GM12892 (cell line): Measurements from ENCODE around the gene PPIB.

Experiments used
- DNase-seq: peaks from one replicate; pipeline ENCODE4 v3.0.0; 2011; ENCODE audit not compliant: insufficient read length
- FAIRE-seq: peaks from 2 replicates; lab custom pipeline; 2011; peaks lifted over from hg19 to GRCh38; lab: Jason Lieb, UNC
- POLR2A ChIP-seq: IDR thresholded peaks from 2 replicates; pipeline ENCODE4 v1.6.1; 2011; ENCODE audit warnings: low read depth, low read length, control low read depth
- POLR2AphosphoS5 ChIP-seq: IDR thresholded peaks from 2 replicates; pipeline ENCODE4 v1.6.1; 2011; ENCODE audit warnings: low read depth, low read length, control low read depth
- TAF1 ChIP-seq: IDR thresholded peaks from 2 replicates; pipeline ENCODE4 v1.6.1; 2011; ENCODE audit warnings: low read depth, mild to moderate bottlenecking, control low read depth, low read length, borderline replicate concordance

PPIB gene

DNA sequence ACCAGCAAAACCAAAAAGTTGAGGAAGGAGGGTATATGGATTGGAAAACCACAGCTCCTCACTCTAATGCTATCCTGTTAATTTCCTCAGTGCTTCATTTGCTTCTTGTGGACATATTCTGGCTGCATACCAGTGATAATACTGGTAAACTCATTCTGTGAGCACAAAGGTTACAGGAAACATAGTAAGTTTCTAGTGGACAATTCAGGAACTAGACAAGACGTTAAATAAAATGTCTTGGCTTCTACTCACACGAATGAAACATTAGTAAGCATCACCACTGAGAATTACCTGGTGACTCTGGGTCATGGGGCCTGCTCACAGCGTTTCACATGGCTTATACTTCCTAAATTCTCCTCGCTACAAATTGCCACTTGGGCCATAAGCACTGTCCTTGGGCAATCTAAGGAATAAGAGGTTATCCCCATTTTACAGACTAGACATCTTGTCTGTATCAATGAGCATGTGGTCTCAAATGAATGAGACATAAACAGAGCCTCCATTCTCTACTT, 20.1 kb upstream of the PPIB start:
- no peak for FAIRE-seq
- no peak for DNase-seq
- TF ChIP-seq POLR2A (no peak), POLR2AphosphoS5 (no peak), TAF1 (no peak)

DNA sequence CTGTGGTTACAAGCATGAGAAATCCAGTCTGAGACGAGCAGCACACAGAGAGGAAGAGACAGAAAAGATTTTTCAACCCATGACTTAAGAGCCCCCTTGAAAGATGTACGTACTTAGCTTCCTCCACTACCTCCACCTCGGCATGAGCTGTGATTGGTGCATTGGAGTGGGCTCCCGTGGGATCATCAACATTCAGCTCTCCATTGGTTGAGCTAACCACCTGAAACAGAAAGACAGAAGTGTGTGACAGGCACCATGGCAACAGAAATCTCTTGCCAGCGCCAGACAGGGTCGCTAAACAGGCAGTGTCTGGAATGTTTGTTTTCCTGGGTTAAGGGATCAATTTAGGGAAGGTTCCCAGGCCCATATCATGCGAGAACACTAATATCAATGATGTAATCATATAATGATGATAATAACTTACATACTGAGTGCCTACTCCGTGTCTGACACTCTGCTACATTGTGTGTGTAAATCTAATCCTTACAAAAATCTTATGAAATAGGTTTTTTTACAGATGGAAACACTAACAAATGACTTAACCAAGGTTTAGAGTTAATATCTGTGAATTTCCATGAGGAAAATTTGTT, 17.5 kb upstream of the PPIB start:
- TF ChIP-seq POLR2AphosphoS5 (no peak), TAF1 (no peak), POLR2A (no peak)
- DNase-seq (no peak), FAIRE-seq (no peak)

DNA sequence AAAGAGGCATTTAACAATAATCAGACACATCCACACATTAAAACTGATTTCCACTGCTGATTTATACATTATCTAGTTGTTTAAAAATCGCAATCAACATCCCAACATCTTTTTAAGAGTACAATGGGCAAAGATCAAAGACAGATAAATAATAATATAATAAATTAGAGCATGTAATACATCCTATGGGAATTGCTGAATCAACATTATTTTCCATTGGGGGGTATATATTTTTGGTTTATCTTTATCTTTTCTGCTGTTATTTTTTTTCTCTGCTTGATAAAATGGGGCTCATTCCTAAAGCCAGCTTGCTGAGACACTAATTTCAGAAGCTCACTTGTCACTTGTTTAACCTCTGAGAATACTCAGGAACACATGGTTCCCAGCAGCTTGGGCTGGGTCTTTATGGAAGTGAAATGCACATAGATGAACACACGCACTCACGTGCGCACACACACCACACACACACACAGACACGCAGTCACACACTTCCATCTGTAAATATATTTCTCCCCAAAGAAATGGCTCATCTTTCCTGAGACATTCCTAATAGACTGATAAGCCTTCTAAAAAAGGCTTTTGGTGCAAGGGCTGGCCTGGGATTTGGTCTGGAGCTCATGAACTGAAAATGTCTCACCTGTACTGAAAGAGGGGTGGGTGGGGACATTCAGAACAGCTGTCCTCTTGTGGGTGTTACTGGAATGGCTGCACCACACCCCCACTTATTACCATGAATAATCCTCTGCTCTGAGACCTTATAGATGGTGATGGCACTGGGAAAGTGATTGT, 3.5 kb upstream of the PPIB start:
- FAIRE-seq (no peak), DNase-seq (no peak)
- TF ChIP-seq POLR2A (no peak), TAF1 (no peak), POLR2AphosphoS5 (no peak)

DNA sequence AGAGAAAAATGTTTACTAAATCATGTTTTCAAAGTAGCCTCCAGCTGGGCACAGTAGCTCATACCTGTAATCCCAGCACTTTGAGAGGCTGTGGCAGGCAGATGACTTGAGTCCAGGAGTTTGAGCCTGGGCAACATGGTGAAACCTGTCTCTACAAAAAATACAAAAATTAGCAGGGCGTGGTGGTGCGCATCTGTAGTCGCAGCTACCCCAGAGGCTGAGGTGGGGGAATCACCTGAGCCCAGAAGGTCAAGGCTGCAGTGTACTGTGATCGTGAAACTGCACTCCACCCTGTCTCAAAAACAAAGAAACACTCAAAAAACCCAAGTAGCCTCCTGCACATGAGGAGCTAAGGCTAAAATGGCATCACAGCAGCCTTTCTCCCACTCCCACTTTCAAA, 1.6 kb upstream of the PPIB start:
- no peak for FAIRE-seq
- DNase-seq, result no peak
- TF ChIP-seq TAF1 (no peak), POLR2A (no peak), POLR2AphosphoS5 (no peak)

DNA sequence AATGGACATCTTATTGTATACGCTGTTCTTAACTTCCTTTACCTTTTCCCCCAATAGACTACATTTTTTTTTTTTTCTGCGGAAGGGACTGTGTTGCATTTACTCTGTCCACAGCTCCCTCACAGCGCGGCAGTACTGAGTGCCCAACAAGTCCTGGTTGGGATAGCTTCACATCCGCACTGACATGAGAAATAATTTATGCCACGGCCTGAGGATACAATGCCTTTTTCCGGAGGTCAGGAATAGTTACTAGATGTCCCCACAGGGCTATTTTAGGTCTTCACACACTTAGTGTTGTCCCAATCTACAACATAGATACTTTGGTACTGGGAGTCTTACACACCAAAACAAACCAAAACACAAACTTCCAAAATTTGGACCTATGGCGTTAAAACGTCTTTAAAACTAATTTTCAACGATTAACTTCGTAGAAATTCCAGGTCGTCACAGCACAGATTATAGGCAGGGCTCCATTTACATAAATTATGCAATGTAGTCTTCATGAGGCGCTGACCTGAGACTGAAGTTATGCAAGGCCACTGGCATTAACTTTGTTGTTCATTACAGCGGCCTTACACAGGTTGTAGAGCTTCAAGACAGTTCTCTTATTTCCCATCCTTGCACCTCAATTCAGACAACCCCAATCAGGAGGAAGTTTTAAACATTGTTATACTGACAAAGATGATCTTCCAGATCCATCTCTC, 989 bp upstream of the PPIB start:
- FAIRE-seq (no peak), DNase-seq (no peak)
- TF ChIP-seq POLR2AphosphoS5, result no peak
- no peak for TF ChIP-seq POLR2A
- no peak for TF ChIP-seq TAF1

DNA sequence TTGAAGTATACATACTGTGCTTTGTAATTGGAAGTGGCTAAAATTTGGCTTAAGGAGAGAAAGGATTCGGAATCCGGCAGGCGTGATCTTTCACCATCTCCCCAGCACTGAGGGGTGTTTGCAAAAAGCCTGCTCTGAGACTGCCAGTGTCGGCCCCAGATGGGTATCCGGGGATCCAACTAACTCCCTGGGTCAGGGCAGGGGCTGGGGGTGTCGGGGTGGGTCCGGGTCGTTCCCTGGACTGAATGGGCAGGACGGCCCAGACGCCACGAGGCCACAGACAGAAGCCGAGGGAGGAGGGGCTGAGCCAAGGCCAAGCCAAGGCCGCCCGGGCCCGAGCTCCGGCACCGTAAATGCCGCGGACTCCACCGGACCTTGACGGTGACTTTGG, 349 bp downstream of the PPIB start:
- DNase-seq, result no peak
- FAIRE-seq, result no peak
- no peak for TF ChIP-seq TAF1
- TF ChIP-seq POLR2A, result no peak

DNA sequence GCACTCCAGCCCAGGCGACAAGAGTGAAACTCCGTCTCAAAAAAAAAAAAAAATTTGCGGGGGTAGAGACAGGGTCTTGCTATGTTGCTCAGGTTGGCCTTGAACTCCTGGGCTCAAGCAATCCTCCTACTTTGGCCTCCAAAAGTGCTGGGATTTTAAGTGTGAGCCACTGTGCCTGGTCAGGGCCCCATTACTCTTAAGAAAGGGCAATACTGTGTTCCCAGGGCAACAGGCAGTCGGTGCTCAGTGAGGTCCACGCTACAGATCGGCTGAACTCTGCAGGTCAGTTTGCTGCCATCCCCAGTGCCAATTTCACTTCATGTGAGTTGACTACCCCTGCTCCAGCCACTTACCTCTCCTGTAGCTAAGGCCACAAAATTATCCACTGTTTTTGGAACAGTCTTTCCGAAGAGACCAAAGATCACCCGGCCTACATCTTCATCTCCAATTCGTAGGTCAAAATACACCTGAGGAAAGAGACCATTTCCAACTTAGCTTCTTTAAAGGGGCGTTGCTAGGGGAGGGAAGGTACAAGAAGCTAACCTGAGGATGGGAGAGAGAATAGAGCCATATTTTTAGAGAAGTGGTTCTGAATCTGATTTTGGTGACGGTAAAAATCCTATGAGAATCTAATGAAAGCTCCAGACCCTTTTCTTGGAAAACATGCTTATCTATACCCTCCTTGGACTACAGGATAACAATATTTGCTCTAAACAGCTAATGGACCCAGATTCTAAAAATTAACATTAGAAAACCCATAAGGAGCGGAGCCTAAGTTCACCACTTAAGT, 939 bp downstream of the PPIB start:
- TF ChIP-seq POLR2A (no peak), TAF1 (no peak), POLR2AphosphoS5 (no peak)
- DNase-seq (no peak), FAIRE-seq (no peak)

DNA sequence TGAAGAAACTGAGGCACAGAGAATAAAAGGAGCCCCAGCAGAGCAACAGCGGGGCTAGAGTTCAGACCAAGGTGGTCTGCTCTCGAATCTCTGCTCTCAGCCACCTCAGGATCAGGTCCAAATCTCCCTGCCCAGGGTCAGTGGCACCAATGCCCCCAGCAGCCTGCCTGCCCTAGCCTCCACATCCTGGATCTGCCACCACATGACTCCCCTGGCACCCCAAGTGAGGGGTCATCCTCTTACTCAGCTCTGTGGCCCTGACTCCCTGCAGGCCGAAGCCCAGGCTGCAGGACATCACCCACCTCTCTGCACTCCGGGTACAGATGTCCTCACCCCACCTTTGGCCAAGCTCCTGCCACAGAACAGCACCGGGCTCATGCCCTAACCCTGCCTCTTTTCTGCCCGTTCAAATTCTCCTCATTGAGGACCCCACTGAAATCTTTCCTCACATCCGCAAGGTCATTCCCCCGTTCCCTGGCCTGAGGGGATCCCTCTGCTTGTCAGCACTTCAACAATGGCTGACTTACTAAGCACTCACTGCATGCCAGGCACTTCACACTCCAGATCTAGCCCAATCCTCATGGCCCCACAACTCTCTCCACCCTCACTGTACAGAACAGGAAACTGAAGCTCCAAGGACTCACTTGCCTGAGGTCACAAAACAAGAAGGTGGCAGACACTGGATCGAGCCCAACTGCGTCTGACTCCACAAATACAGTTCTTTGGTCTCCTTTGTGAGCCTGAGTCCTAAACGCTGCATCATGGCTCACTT, 4.3 kb downstream of the PPIB start:
- no peak for DNase-seq
- FAIRE-seq, result no peak
- TF ChIP-seq POLR2A (no peak), POLR2AphosphoS5 (0 out of 2 replicates have a peak, but pooled peaks have one; percentile 58)

DNA sequence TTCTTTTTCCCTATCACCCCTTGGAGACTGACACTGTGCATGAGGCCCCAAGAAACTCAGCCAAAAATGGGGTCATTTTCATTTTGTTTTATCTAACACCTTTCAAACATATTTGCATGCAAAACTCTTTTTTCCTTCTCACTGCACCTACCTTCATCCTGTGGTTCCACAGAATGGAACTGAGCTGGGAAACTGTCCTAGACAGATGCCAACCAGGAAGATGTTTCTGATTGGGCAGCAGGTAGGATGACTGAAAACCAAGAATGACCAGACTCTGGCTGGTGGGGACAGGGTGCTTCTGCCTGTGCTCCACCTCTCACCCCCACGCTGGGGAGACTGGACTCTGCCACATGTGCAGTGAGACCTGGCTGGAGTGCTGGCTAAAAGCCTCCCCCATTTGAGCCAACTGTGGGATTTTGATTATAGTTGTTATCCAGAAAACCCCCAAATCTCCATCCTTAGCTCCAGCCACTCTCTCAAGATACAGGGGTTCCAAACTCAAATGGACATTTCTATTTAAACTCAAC, 5.2 kb downstream of the PPIB start:
- FAIRE-seq (no peak), DNase-seq (no peak)
- no peak; the same call in 1 of the 2 replicates for TF ChIP-seq POLR2A
- no peak; the same call in 1 of the 2 replicates for TF ChIP-seq POLR2AphosphoS5
- TF ChIP-seq TAF1, result no peak

DNA sequence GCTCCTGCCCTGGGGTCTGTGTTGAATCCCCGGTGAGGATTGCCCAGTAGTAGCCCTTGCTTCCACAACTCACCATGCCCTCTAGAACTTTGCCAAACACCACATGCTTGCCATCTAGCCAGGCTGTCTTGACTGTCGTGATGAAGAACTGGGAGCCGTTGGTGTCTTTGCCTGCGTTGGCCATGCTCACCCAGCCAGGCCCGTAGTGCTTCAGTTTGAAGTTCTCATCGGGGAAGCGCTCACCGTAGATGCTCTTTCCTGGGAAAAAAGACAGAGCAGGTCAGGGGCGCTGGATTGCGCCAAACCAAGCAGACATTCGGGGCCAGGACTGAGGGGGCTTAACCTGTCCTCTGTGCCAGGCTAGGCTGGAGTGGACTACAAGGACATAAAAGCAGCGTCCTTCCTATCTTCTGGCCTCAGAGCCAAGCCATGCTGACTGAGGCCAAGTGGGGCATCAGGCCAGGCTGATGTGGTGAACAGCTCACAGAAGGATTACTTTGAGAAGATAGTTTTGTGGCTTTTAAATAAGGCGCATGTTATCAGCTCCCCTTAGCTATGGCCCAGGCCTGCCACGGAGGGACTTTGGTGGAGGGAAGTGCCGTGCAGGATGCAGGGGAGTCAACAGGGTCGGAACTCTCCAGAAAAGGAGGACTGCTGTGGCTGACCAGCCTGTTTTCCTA, 6.0 kb downstream of the PPIB start:
- FAIRE-seq (no peak), DNase-seq (no peak)
- TF ChIP-seq TAF1 (no peak), POLR2A (peak; percentile 53)
